C4-2B (cell line): Measurements from ENCODE around the gene EZR.

Source experiments
- CTCF ChIP-seq: fragments of 450-650 bp; conservative IDR thresholded peaks from 2 replicates; pipeline ENCODE4 v1.5.1; 2017; ENCODE audit warnings: mild to moderate bottlenecking
- ZFX ChIP-seq: fragments of 450-650 bp; IDR thresholded peaks from 2 replicates; pipeline ENCODE4 v1.6.1; 2017

DNA sequence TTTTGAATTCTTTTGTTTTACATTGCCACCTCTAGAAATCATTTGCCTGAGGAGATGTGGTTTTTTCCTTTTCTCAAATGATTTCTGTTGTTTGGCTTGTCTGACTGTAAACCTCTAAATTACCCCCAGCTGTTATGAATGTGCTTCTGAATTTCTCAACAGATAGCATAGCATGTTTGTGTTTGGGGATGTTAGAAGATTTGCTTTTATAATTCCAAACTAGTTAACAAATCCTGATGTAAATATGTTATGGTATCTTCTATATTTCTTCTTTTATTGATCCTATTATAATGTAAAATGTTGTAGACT lies 31.6 kb upstream of the EZR start:
- TF ChIP-seq CTCF (no peak), ZFX (no peak)
